Glutamatergic neuron (in vitro differentiated cells): Measurements from ENCODE around the gene UNC13B. TPM values are rescaled to one million over a fixed set of nuclear protein-coding genes. Genes with fewer than 3 reads are reported as not detected.
"Not testable (repeated sequence)": the region's sequence is repeated elsewhere in the genome, so short reads cannot be mapped to it uniquely, and the experiment has no call there.

Experiments used
- DNase-seq: peaks from one replicate; pipeline ENCODE4 v3.0.0; 2022
- H3K27ac Mint-ChIP-seq: one replicate; pipeline ENCODE4 v1.8.0; 2020; ENCODE audit warnings: mild to moderate bottlenecking, mixed read lengths, inconsistent platforms; ENCODE audit not compliant: unreplicated experiment
- H3K27me3 Mint-ChIP-seq: one replicate; pipeline ENCODE4 v1.8.0; 2020; ENCODE audit warnings: mild to moderate bottlenecking, moderate library complexity, mixed read lengths, inconsistent platforms; ENCODE audit not compliant: unreplicated experiment
- H3K36me3 Mint-ChIP-seq: one replicate; pipeline ENCODE4 v1.8.0; 2020; ENCODE audit warnings: mild to moderate bottlenecking, mixed read lengths, inconsistent platforms; ENCODE audit not compliant: unreplicated experiment
- H3K4me1 Mint-ChIP-seq: one replicate; pipeline ENCODE4 v1.8.0; 2020; ENCODE audit warnings: mild to moderate bottlenecking, low read depth, mixed read lengths, inconsistent platforms; ENCODE audit not compliant: unreplicated experiment
- H3K4me3 Mint-ChIP-seq: one replicate; pipeline ENCODE4 v1.8.0; 2020; ENCODE audit warnings: mild to moderate bottlenecking, mixed read lengths, inconsistent platforms; ENCODE audit not compliant: unreplicated experiment
- H3K9me3 Mint-ChIP-seq: one replicate; pipeline ENCODE4 v1.8.0; 2020; ENCODE audit warnings: mild to moderate bottlenecking, moderate library complexity, mixed read lengths, inconsistent platforms; ENCODE audit not compliant: unreplicated experiment
- CTCF ChIP-seq: fragments of 200-600 bp; sonication (generic); IDR thresholded peaks from one replicate; pipeline ENCODE4 v1.5.0; 2021; ENCODE audit not compliant: partially characterized antibody, unreplicated experiment
- total RNA-seq: library from RNA; stranded (reverse); fragmentation: NEBNext Ultra II Directional; extraction: Animal tissue kit (Norgen Biotek cat#: 25700); gene quantifications from one replicate; pipeline ENCODE4 v1.2.1, GENCODE V29; 2021; ENCODE audit not compliant: unreplicated experiment

The UNC13B gene
- total RNA-seq, 1 donor from 2014 or later, result 90.7 TPM

- Mint-ChIP-seq H3K4me1 (no peaks in the 10 kb centered on the region), H3K27me3 (peaks cover 3% of the 10 kb centered on the region), H3K4me3 (no peak overlapping the region), H3K36me3 (peaks cover 17% of the 10 kb centered on the region), H3K9me3 (peaks cover 2% of the 10 kb centered on the region), H3K27ac (no peak overlapping the region)
- TF ChIP-seq CTCF, result no peak
- no peak for DNase-seq
These were observed 25.8 kb upstream of the UNC13B start for GRCh38 chr9:35135988-35136387.

- no peaks in the 10 kb centered on the region for H3K4me1 Mint-ChIP-seq
- H3K27ac Mint-ChIP-seq, result no peak overlapping the region
- H3K36me3 Mint-ChIP-seq, result peaks cover 17% of the 10 kb centered on the region
- no peak for DNase-seq
- H3K27me3 Mint-ChIP-seq, result peaks cover 3% of the 10 kb centered on the region
- H3K4me3 Mint-ChIP-seq, result no peak overlapping the region
- TF ChIP-seq CTCF, result no peak
- H3K9me3 Mint-ChIP-seq, result peaks cover 2% of the 10 kb centered on the region
These were observed 24.9 kb upstream of the UNC13B start for GRCh38 chr9:35136866-35137265.

GRCh38 chr9:35140093-35140492 is 21.7 kb upstream of the UNC13B start:
- Mint-ChIP-seq H3K27ac (no peak overlapping the region), H3K27me3 (peaks cover 3% of the 10 kb centered on the region), H3K4me3 (no peak overlapping the region), H3K36me3 (peaks cover 8% of the 10 kb centered on the region), H3K4me1 (no peaks in the 10 kb centered on the region), H3K9me3 (peaks cover 2% of the 10 kb centered on the region)
- DNase-seq, result no peak
- TF ChIP-seq CTCF, result no peak

GRCh38 chr9:35142037-35142436 is 19.8 kb upstream of the UNC13B start:
- Mint-ChIP-seq H3K27ac (no peak overlapping the region), H3K36me3 (peaks cover 8% of the 10 kb centered on the region), H3K4me1 (no peaks in the 10 kb centered on the region), H3K27me3 (peaks cover 3% of the 10 kb centered on the region), H3K4me3 (no peak overlapping the region), H3K9me3 (peaks cover 2% of the 10 kb centered on the region)
- DNase-seq, result no peak
- TF ChIP-seq CTCF, result no peak

GRCh38 chr9:35147941-35148563 is 13.8 kb upstream of the UNC13B start:
- H3K9me3 Mint-ChIP-seq, result peaks cover 12% of the 10 kb centered on the region
- H3K27me3 Mint-ChIP-seq, result not testable (repeated sequence)

More at GRCh38 chr9:35147941-35148563, 13.8 kb upstream of the UNC13B start:
- peaks cover 16% of the 10 kb centered on the region for H3K36me3 Mint-ChIP-seq
- not testable (repeated sequence) for H3K4me3 Mint-ChIP-seq, H3K27ac Mint-ChIP-seq, DNase-seq, H3K4me1 Mint-ChIP-seq
